SH-SY5Y (cell line): ENCODE measurements around the gene RRAS.

Source experiments
- GATA2 ChIP-seq: IDR thresholded peaks from 2 replicates; pipeline ENCODE4 v1.6.1; 2011; ENCODE audit warnings: mild to moderate bottlenecking, low read depth, low read length
- GATA3 ChIP-seq: IDR thresholded peaks from 2 replicates; pipeline ENCODE4 v1.6.1; 2011; ENCODE audit warnings: low read depth, mild to moderate bottlenecking, low read length, moderate library complexity

- TF ChIP-seq GATA2 (no peak), GATA3 (no peak)
These were observed 26.1 kb upstream of the RRAS start for GRCh38 chr19:49666120-49666444.
